Nephron (organoid): Measurements from ENCODE around the gene BAG2.

Experiments used
- H3K27ac Mint-ChIP-seq, 3 experiments: 2 replicates each; pipeline ENCODE4 v1.8.0; 2020; ENCODE audit warnings: mixed read lengths in 3 of 3, mild to moderate bottlenecking in 2 of 3, moderate library complexity in 1 of 3
- H3K27me3 Mint-ChIP-seq: 2 replicates; pipeline ENCODE4 v1.8.0; 2021; ENCODE audit warnings: low read depth, mild to moderate bottlenecking, moderate library complexity, mixed read lengths
- H3K36me3 Mint-ChIP-seq: 2 replicates; pipeline ENCODE4 v1.8.0; 2020; ENCODE audit warnings: low read depth, mixed read lengths
- H3K4me1 Mint-ChIP-seq: 2 replicates; pipeline ENCODE4 v1.8.0; 2020; ENCODE audit warnings: mixed read lengths
- H3K4me3 Mint-ChIP-seq, 3 experiments: 2 replicates each; pipeline ENCODE4 v1.8.0; 2020; ENCODE audit warnings: mild to moderate bottlenecking in 3 of 3, mixed read lengths in 3 of 3, moderate library complexity in 2 of 3
- H3K9me3 Mint-ChIP-seq: 2 replicates; pipeline ENCODE4 v1.8.0; 2020; ENCODE audit warnings: mixed read lengths
- TF ChIP-seq, protein P1 (sequence below), 3 experiments: fragments of 200-600 bp; sonication (generic); IDR thresholded peaks; one replicate each; pipeline ENCODE4 v1.5.0; 2021; ENCODE audit warnings: antibody characterized with exemption in 3 of 3; ENCODE audit not compliant: unreplicated experiment in 3 of 3

The BAG2 gene

DNA sequence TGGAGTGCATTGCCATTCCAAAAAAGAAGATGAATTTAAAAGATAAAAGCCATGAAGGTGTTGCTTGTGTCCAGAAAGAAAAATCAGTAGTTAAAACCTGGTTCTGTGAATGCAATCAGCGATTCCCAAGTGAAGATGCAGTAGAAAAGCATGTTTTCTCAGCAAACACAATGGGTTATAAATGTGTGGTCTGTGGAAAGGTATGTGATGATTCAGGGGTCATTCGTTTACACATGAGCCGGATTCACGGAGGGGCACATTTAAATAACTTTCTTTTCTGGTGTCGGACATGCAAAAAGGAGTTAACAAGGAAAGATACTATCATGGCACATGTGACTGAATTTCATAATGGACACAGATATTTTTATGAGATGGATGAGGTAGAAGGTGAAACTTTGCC is 24.7 kb upstream of the BAG2 start:
- Mint-ChIP-seq H3K9me3 (no peaks in the 10 kb centered on the region), H3K27ac (peak overlapping the region in 1 of 3 experiments; percentile 33), H3K4me1 (no peaks in the 10 kb centered on the region), H3K36me3 (peaks cover 76% of the 10 kb centered on the region), H3K4me3 (no peak overlapping the region), H3K27me3 (no peaks in the 10 kb centered on the region)
- TF ChIP-seq, protein P1, sequence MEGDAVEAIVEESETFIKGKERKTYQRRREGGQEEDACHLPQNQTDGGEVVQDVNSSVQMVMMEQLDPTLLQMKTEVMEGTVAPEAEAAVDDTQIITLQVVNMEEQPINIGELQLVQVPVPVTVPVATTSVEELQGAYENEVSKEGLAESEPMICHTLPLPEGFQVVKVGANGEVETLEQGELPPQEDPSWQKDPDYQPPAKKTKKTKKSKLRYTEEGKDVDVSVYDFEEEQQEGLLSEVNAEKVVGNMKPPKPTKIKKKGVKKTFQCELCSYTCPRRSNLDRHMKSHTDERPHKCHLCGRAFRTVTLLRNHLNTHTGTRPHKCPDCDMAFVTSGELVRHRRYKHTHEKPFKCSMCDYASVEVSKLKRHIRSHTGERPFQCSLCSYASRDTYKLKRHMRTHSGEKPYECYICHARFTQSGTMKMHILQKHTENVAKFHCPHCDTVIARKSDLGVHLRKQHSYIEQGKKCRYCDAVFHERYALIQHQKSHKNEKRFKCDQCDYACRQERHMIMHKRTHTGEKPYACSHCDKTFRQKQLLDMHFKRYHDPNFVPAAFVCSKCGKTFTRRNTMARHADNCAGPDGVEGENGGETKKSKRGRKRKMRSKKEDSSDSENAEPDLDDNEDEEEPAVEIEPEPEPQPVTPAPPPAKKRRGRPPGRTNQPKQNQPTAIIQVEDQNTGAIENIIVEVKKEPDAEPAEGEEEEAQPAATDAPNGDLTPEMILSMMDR (IDR thresholded peaks at IDR 0.05; ENCODE audit: unreplicated experiment in 3 of 3), result no peak

DNA sequence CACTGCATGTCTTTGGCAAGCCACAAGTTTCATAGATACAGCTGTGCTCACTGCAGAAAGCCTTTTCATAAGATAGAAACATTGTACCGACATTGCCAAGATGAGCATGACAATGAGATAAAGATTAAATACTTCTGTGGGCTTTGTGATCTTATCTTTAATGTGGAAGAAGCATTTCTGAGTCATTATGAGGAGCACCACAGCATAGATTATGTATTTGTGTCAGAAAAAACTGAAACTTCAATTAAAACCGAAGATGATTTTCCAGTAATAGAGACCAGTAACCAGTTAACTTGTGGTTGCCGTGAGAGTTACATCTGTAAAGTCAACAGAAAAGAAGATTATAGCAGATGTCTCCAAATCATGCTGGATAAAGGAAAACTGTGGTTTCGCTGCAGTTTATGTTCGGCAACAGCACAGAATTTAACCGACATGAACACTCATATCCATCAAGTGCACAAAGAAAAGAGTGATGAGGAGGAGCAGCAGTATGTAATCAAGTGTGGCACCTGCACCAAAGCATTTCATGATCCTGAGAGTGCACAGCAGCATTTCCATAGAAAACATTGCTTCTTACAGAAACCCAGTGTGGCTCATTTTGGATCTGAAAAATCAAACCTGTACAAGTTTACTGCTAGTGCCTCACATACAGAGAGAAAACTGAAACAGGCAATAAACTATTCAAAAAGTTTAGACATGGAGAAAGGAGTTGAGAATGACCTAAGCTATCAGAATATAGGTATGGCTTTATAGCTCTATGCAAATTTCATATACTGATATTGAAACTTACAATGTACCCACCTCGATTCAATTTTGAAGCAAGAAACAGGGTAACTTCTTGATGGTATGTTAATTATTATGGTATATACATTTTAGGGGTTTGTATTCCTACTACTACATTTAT is 23.9 kb upstream of the BAG2 start:
- Mint-ChIP-seq H3K4me3 (no peak overlapping the region), H3K36me3 (peaks cover 73% of the 10 kb centered on the region), H3K27me3 (no peaks in the 10 kb centered on the region), H3K27ac (no peak overlapping the region), H3K4me1 (no peaks in the 10 kb centered on the region), H3K9me3 (no peaks in the 10 kb centered on the region)
- TF ChIP-seq, protein P1 (IDR thresholded peaks at IDR 0.05; ENCODE audit: unreplicated experiment in 3 of 3), result no peak

DNA sequence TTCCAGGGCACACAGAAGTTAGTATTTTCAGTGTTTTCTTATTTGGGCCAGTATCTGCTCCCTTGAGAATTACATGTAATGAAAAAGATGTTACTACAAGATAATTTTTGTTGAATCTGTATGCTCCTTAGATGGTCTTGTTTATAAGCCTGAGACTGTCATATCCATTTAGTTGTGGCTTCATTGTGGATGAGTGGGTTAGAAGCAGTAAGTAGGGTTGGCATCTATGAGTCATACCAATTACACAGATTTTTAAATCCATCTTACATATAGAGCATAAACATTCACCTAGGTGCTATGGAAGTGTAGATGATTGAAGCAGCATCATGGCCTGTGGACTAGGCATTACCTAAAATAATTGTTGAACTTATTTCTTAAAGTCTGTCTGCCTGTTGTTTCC is 13.5 kb upstream of the BAG2 start:
- Mint-ChIP-seq H3K27me3 (no peaks in the 10 kb centered on the region), H3K27ac (no peak overlapping the region), H3K36me3 (peaks cover 36% of the 10 kb centered on the region), H3K4me3 (no peak overlapping the region), H3K9me3 (peaks cover 3% of the 10 kb centered on the region), H3K4me1 (no peaks in the 10 kb centered on the region)
- TF ChIP-seq, protein P1 (IDR thresholded peaks at IDR 0.05; ENCODE audit: unreplicated experiment in 3 of 3), result no peak

DNA sequence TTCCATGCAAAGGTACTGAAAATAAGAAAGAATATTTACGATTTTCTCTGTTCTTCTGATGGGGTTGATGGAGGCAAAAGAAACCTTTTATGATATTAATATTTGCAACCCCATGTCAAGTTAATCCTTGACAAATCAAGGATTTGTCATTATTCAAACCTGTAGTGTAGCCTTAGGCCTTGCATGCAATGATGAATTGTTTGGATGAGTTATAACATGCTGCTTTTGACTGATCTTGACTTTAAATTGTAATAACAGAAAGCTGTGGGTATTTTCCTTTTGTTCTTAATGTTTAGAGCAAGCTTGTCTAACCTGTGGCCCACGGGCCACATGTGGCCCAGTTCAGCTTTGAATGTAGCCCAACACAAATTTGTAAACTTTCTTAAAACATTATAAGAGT is 13.0 kb upstream of the BAG2 start:
- Mint-ChIP-seq H3K27ac (no peak overlapping the region), H3K27me3 (no peaks in the 10 kb centered on the region), H3K9me3 (peaks cover 7% of the 10 kb centered on the region), H3K4me1 (no peaks in the 10 kb centered on the region), H3K36me3 (peaks cover 38% of the 10 kb centered on the region), H3K4me3 (no peak overlapping the region)
- TF ChIP-seq, protein P1 (IDR thresholded peaks at IDR 0.05; ENCODE audit: unreplicated experiment in 3 of 3), result no peak

DNA sequence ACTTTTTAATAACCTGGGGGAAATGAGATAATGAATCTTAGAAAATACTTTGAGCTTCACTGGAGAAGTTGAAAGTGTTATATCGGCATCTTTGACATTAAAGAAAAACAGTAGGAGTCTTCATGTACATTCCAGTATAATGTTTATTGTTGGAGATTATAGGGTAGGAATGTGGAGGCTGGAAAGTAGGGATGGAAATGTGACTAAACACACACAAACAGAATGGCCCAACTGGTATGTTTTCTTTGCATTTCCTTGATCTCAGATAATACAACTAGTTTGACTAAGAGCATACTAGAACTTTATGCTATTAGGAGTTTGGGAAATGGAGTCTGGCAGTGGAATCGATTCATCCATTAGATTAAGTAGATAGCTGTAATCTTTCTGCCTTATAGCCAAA is 10.1 kb upstream of the BAG2 start:
- Mint-ChIP-seq H3K4me1 (no peaks in the 10 kb centered on the region), H3K9me3 (peaks cover 23% of the 10 kb centered on the region), H3K4me3 (no peak overlapping the region), H3K27me3 (no peaks in the 10 kb centered on the region), H3K36me3 (peaks cover 53% of the 10 kb centered on the region), H3K27ac (peak overlapping the region in 2 of 3 experiments; percentile 28 to 74)
- TF ChIP-seq, protein P1 (IDR thresholded peaks at IDR 0.05; ENCODE audit: unreplicated experiment in 3 of 3), result no peak

DNA sequence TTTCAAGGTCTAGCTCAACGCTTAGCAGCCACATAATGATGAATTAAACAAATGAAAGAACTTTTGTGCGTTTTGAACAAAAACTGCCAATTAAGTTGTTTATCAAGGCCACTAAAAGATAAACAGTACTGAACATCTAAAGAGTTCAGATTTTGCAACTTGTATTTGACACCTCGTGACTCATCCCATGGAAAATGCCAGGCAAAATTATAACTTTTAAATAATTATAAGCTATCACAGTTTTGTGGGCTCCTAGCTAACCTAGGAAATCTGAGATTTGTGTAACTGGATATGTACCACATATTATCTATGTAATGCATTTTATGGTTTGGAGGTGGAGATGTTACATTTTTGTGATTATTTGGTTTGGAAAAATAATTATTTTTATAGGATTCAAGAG is 9.6 kb upstream of the BAG2 start:
- Mint-ChIP-seq H3K4me3 (no peak overlapping the region), H3K27me3 (no peaks in the 10 kb centered on the region), H3K27ac (peak overlapping the region in 1 of 3 experiments; percentile 74), H3K4me1 (no peaks in the 10 kb centered on the region), H3K9me3 (peaks cover 23% of the 10 kb centered on the region), H3K36me3 (peaks cover 58% of the 10 kb centered on the region)
- TF ChIP-seq, protein P1 (IDR thresholded peaks at IDR 0.05; ENCODE audit: unreplicated experiment in 3 of 3), result no peak
